ENCODE data around the gene LHX6. TPM values are rescaled to one million over a fixed set of nuclear protein-coding genes. Genes with fewer than 3 reads are reported as not detected.

LHX6 gene
- total RNA-seq, 2 donors from 2014 or later = 0.29 TPM; not detected in 1

DNA sequence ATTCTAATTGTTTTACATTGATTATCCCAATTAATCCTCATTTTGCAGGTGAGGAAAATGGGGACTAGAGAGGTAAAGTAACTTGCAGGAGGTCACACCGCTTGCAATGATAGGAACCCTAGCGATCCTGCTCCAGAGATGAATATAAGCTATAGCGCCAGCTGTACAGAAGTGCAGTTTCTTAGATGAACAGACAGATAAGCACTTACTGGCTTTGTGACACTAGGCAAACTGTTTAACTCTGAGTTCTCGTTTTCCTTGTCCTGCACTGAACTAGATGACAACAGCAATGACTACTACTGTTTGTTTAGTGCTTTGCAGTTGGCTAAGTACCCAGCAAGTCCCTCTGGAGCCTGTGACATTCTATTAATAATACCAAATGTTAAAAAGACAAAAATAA lies 11.1 kb downstream of the LHX6 start:
- Mint-ChIP-seq H3K4me1 (ENCODE audit: low read depth) (peaks cover 39% of the 10 kb centered on the region), H3K36me3 (ENCODE audit: insufficient read depth in 2 of 2) (peaks cover 0 to 4% of the 10 kb centered on the region in 2 donors), H3K27ac (no peak overlapping the region), H3K9me3 (no peaks in the 10 kb centered on the region), H3K4me3 (no peak overlapping the region), H3K27me3 (ENCODE audit: low read depth) (peaks cover 90% of the 10 kb centered on the region)
- ATAC-seq (replicated peaks in 1 of 2) = no peak
- no peak for DNase-seq

DNA sequence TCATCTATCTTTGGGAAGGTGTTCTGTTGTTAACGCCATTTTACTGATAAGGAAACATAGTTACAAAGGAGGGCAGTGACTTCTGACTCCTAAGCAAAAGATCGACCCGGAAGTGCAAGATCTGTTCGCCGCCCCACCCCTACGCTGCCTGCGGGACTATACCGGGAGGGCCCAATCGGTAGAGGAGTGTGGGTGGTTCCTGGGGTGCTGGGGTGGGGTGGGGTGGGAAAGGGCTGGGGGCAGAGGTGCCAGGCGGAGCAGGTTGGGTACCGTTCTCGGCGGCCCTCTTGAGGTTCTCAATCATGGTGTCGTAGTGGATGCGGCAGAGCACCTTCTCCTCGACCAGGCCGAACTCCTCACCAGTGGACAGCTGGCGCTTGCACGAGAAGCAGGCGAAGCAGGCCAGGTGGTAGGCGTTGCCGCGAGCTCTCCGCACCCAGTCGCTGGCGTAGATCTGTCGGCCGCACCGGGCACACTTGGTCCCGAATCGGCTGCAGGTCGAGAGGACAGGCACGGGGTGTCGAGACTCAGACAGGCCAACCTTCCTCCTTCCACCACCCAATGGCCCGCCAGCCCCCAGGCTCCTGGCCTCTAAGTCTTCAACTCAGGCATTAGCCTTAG lies 11.8 kb downstream of the LHX6 start:
- DNase-seq (no peak), ATAC-seq (replicated peaks in 1 of 2) (no peak)
- Mint-ChIP-seq H3K4me3 (no peak overlapping the region), H3K27me3 (ENCODE audit: low read depth) (peaks cover 90% of the 10 kb centered on the region), H3K9me3 (no peaks in the 10 kb centered on the region), H3K36me3 (ENCODE audit: insufficient read depth in 2 of 2) (peaks cover 0 to 4% of the 10 kb centered on the region in 2 donors), H3K4me1 (ENCODE audit: low read depth) (peaks cover 40% of the 10 kb centered on the region), H3K27ac (no peak overlapping the region)

DNA sequence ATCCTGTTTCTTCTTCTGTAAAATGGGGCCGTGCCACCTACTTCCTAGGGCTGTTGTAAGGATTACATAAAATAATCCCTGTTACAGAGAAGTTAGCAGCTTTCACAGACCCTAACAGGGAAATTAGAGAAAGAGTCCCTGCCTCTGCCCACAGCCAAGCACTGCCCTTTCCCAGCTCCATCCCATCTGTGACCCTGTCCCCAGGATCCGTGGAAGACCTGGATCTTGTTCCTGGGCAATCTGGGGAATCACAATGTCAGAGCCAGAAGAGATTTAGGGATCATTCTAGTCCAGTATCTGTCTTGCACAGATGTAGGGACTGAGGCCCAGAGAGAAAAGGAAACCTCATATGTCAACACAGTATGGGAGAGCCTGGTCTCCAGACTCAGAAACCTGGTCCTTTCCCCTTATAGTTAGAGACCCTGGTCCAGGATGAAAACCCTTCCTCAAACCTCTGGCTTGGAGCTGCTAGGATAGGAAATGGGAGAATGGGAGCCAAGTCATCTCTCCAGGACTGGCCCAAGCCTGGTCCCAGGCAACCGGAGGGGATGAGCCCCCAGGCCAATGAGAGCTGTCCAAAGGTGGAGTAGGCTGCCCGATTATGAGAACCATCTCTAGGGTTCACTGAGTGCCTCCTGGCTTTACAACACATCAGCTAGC lies 12.5 kb downstream of the LHX6 start:
- Mint-ChIP-seq H3K4me3 (no peak overlapping the region), H3K27ac (no peak overlapping the region), H3K36me3 (ENCODE audit: insufficient read depth in 2 of 2) (peaks cover 0 to 4% of the 10 kb centered on the region in 2 donors), H3K27me3 (ENCODE audit: low read depth) (peaks cover 89% of the 10 kb centered on the region), H3K4me1 (ENCODE audit: low read depth) (peaks cover 40% of the 10 kb centered on the region), H3K9me3 (no peaks in the 10 kb centered on the region)
- no peak for ATAC-seq (replicated peaks in 1 of 2)
- no peak for DNase-seq

DNA sequence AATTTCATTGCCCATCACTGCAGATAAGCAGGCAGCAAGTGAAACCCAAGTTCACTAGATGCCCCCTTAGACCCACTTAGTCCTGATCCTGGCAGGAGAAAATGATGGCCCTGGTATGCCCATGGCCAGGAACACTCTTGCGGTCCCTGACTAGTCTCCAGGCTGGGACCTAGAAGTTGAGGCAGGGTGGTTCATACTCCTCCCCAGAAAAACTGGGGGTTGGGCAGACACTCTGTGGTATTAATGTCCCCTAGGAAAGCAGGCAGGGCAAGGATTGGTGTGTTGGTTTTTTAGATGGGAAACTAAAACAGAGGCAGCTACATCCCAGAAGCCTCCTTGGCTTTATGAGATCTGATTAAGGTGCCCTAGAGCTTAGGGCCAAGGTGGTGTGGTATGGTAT lies 13.1 kb downstream of the LHX6 start:
- no peak for ATAC-seq (replicated peaks in 1 of 2)
- Mint-ChIP-seq H3K4me1 (ENCODE audit: low read depth) (peaks cover 40% of the 10 kb centered on the region), H3K27ac (no peak overlapping the region), H3K9me3 (no peaks in the 10 kb centered on the region), H3K4me3 (no peak overlapping the region), H3K27me3 (ENCODE audit: low read depth) (peaks cover 94% of the 10 kb centered on the region), H3K36me3 (ENCODE audit: insufficient read depth in 2 of 2) (peaks cover 0 to 4% of the 10 kb centered on the region in 2 donors)
- DNase-seq = no peak

DNA sequence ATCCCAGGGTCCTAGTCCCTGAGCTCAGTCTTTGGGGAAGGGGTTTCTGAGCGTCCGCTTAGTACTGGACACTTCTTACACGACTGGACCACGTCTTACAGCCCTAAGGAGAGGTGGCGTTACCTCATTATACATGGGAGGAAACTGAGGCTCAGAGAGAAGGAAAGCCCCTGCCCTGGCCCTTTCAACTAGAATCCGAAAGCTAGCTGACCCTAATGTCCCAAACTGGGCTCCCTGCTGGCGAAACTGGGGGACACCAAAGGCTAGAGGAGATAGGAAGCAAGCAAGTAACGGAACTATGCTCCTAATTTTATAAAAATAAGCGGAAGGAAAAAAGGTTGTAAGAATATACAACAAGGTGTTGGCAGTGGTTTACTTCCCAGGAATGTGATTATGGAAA lies 14.2 kb downstream of the LHX6 start:
- peak overlapping the region; percentile 68 to 73 for H3K4me3 Mint-ChIP-seq
- H3K27me3 Mint-ChIP-seq (ENCODE audit: low read depth) = peaks cover 89% of the 10 kb centered on the region
- H3K36me3 Mint-ChIP-seq (ENCODE audit: insufficient read depth in 2 of 2) = peaks cover 0 to 2% of the 10 kb centered on the region in 2 donors
- peaks cover 32% of the 10 kb centered on the region for H3K4me1 Mint-ChIP-seq (ENCODE audit: low read depth)
- H3K9me3 Mint-ChIP-seq = no peaks in the 10 kb centered on the region
- ATAC-seq (replicated peaks in 1 of 2) (no peak), DNase-seq (no peak)
- H3K27ac Mint-ChIP-seq = no peak overlapping the region

DNA sequence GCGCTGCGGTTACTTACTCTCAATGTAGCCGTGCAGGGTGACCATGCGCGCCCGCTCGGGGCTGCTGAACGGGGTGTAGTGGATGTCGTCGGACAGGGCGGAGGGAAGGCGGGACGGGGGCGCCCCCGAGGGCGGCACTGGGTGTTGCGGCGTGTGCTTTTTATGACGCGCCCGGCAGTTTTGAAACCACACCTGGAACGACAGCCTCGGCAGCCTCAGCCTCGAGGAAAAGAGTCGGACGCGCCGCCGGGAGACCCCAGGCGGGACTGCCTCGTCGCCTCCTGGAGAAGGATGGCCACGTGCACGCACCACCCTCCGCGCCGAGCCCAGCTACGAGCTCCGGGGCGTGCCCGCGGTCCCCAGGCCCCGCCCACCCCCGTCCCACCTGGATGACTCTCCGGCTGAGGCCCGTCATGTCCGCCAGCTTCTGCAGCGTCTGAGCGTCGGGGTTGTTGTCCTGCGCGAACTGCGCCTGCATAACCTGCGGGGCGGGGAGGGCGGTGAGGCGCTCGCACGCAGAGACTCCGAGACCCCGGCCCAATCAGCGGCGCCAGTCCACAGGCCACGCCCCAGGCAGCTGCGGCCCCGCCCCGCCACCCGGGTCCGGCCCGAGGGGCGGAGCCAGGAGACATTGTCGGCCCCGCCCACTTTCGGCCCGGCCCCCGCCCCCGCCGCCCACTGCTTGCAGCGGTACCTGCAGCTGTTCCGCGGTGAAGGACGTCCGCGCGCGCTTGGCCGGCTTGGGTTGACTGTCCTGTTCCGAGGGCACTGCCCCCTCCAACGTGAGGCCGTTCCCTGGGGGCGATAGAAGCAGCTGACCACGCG lies 15.0 kb downstream of the LHX6 start:
- Mint-ChIP-seq H3K4me1 (ENCODE audit: low read depth) (peaks cover 25% of the 10 kb centered on the region), H3K27me3 (ENCODE audit: low read depth) (peaks cover 82% of the 10 kb centered on the region), H3K36me3 (ENCODE audit: insufficient read depth in 2 of 2) (peaks cover 0 to 2% of the 10 kb centered on the region in 2 donors), H3K9me3 (no peaks in the 10 kb centered on the region), H3K27ac (no peak overlapping the region), H3K4me3 (peak overlapping the region; percentile 73)
- DNase-seq (peak; percentile 77 to 82), ATAC-seq (replicated peaks in 1 of 2) (peak; percentile 89 to 93)

DNA sequence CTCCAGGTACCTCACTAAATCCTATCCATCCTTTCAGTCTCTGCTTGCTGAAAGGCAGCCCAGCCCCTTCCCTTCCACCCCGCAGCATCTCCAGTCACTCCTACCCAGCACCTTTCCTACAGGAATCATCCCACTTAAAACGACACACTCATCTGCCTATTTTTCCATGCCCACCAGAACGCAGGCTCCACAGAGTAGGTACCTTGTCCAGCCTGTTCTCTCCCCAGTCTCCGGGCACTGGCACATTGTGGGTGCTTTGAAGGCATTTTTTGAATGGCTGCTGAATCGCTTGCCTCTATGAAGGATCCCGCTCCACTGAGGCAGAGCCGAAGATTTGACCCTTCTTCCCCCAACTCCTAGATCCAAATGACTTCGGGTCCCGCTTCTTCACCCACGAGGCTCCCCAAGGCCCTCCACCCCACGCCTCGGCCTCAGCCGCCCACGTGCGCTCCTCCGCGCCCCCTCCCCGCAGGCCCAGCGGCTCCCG lies 15.6 kb downstream of the LHX6 start:
- Mint-ChIP-seq H3K4me3 (peak overlapping the region; percentile 29 to 73), H3K27ac (no peak overlapping the region), H3K9me3 (no peaks in the 10 kb centered on the region), H3K36me3 (ENCODE audit: insufficient read depth in 2 of 2) (peaks cover 0 to 2% of the 10 kb centered on the region in 2 donors), H3K27me3 (ENCODE audit: low read depth) (peaks cover 78% of the 10 kb centered on the region), H3K4me1 (ENCODE audit: low read depth) (peaks cover 18% of the 10 kb centered on the region)
- ATAC-seq (replicated peaks in 1 of 2) = no peak
- no peak for DNase-seq

DNA sequence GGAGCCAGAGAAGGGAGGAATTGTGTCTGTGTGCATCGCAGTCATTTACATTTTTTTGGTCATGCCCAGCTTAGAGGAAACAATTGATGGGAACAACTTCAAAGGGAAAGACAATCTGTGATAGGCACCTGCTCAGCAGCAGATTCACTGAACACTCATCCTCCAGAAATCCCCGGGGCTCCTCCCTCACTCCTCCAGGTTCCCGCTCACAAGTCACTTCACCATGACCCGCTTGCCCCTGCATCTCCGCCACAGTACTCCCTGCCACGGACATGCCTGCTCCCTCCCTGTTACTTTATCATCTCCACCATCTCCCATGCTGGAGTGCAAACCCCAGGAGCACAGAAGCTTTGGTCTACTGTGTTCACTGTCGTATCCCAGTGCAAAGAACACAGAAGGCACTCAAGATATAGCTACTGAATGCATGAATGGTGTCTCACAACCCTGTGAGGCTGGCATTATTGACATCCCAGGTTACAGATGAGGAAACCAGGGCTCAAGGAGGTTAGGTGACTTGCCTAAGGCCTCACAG lies 16.2 kb downstream of the LHX6 start:
- Mint-ChIP-seq H3K4me3 (peak overlapping the region; percentile 29 to 73), H3K27me3 (ENCODE audit: low read depth) (peaks cover 76% of the 10 kb centered on the region), H3K4me1 (ENCODE audit: low read depth) (peaks cover 12% of the 10 kb centered on the region), H3K27ac (no peak overlapping the region), H3K9me3 (no peaks in the 10 kb centered on the region), H3K36me3 (ENCODE audit: insufficient read depth in 2 of 2) (peaks cover 0 to 2% of the 10 kb centered on the region in 2 donors)
- DNase-seq = no peak
- no peak for ATAC-seq (replicated peaks in 1 of 2)

DNA sequence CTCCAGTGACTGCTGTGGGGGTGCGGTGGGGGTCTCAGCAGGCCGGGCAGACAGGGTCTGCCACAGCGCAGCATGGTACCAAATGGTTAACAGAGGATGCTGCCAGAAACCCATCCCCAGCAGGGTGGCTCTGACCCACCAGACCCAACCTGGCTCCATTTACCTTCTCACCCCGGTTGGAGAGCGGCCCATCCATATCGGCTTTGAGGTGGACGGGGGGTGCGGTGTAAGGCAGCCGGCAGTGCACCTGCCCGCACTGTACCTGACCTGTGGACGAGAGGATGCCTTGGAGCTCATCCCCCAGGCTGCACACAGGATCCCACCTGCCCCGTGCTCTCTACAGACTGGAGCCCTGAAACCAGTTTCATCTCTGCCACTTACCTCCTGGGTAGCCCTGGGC lies 19.3 kb downstream of the LHX6 start:
- H3K27me3 Mint-ChIP-seq (ENCODE audit: low read depth) = peaks cover 53% of the 10 kb centered on the region

DNA sequence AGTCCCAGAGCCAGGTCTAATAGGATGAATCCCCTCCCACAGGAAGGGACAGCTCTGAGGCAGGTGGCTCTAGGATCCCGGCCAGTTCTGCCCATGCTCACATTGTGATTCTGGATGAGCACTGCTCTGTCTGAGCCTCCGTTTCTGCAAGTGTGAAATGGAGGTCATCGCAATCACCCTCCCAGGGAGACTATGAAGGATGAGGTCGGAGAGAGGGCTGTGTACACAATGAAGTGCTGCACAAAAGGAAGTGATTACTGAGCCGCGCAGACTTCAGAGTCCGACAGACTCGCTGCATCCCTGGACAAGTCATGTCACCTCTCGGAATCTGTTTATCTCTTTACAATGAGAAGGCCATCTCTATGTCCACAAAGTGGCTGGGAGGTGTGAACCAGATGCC lies 21.7 kb downstream of the LHX6 start:
- Mint-ChIP-seq H3K9me3 (no peaks in the 10 kb centered on the region), H3K4me3 (no peak overlapping the region), H3K4me1 (ENCODE audit: low read depth) (no peaks in the 10 kb centered on the region), H3K27me3 (ENCODE audit: low read depth) (peaks cover 34% of the 10 kb centered on the region), H3K36me3 (ENCODE audit: insufficient read depth in 2 of 2) (no peaks in the 10 kb centered on the region), H3K27ac (no peak overlapping the region)
- DNase-seq (no peak), ATAC-seq (replicated peaks in 1 of 2) (no peak)

More for the DNA sequence above, 19.3 kb downstream of the LHX6 start:
- no peak overlapping the region for H3K27ac Mint-ChIP-seq
- no peak overlapping the region for H3K4me3 Mint-ChIP-seq
- DNase-seq = no peak
- H3K36me3 Mint-ChIP-seq (ENCODE audit: insufficient read depth in 2 of 2) = peaks cover 0 to 2% of the 10 kb centered on the region in 2 donors
- H3K9me3 Mint-ChIP-seq = no peaks in the 10 kb centered on the region
- peaks cover 11% of the 10 kb centered on the region for H3K4me1 Mint-ChIP-seq (ENCODE audit: low read depth)
- ATAC-seq (replicated peaks in 1 of 2) = no peak

DNA sequence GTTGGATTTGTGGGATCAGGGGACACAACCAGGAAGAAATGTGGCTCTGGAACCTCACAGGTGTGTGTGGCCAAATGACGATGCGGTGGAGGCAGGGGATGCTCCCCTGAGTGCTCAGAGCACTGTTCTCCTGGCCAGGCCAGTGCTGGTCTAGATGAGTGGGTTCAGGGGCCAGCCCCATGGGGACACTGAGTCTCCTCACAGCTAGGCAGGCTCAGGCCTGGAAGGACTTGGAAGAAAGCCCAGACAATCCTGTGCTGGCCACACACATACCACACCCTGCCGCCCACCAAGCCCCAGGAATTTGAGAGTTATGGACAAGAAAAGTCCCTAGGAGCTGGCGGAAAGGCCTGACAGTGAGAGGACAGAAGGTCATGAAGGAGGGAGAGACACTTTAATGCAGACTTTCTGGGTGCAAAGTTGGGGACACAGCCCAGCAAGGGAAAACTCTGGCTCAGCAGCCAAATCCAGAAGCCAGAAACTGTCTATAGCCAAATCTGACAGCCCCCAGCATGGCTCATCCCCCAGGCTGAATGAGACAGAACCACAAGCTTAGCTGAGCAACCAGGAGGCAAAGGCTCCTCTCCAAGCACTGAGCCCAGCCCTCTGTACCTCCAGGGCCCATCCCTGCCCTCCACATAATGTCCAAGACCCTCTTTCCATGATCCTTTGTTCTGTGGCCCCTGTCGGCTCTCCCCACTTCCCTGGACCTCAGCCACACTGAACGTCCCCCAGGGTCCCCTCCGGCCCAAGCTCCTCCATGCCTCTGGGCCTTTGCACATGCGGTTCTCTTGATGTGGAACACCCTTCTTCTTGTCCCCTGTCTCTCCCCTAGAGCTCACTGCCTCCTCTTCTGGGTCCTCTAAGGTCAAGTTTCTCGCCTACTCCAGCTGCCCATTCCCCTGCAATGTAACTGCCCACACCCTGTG lies 22.4 kb downstream of the LHX6 start:
- Mint-ChIP-seq H3K27ac (no peak overlapping the region), H3K4me3 (no peak overlapping the region), H3K9me3 (no peaks in the 10 kb centered on the region), H3K27me3 (ENCODE audit: low read depth) (peaks cover 28% of the 10 kb centered on the region), H3K4me1 (ENCODE audit: low read depth) (no peaks in the 10 kb centered on the region), H3K36me3 (ENCODE audit: insufficient read depth in 2 of 2) (no peaks in the 10 kb centered on the region)
- ATAC-seq (replicated peaks in 1 of 2) = no peak
- no peak for DNase-seq

DNA sequence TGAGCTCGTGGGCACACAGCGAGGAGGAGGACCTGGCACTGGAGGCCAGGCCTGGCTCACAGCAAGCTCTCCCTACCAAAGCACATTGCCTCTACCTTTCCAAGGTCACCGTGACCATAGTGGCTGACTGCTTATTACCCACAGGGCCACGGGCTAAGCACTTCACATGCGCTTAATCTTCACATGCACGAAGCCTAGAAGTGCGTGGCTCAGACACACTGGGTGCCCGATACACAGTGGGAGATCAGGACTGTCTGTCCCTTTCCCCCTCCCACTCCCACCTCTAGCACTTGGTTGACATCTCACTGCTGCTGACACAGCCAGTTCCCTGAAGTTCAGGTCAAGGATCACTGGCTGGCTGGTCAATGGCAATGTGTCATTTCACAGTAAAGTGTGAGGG lies 23.6 kb downstream of the LHX6 start:
- DNase-seq (no peak), ATAC-seq (replicated peaks in 1 of 2) (no peak)
- no peaks in the 10 kb centered on the region for H3K9me3 Mint-ChIP-seq
- H3K27ac Mint-ChIP-seq = no peak overlapping the region
- H3K36me3 Mint-ChIP-seq (ENCODE audit: insufficient read depth in 2 of 2) = no peaks in the 10 kb centered on the region
- H3K4me1 Mint-ChIP-seq (ENCODE audit: low read depth) = no peaks in the 10 kb centered on the region
- H3K27me3 Mint-ChIP-seq (ENCODE audit: low read depth) = peaks cover 16% of the 10 kb centered on the region
- no peak overlapping the region for H3K4me3 Mint-ChIP-seq
